Hematopoietic multipotent progenitor cell treated with erythropoietin and hydrocortisone succinate and interleukin-3 and kit ligand, for 15 days (in vitro differentiated cells): ENCODE results near the gene GDF11.

Source experiments
- DNase-seq: peaks from one replicate; pipeline ENCODE4 v3.0.0-alpha.2; 2015; ENCODE audit warnings: low spot score

Gene GDF11

DNA sequence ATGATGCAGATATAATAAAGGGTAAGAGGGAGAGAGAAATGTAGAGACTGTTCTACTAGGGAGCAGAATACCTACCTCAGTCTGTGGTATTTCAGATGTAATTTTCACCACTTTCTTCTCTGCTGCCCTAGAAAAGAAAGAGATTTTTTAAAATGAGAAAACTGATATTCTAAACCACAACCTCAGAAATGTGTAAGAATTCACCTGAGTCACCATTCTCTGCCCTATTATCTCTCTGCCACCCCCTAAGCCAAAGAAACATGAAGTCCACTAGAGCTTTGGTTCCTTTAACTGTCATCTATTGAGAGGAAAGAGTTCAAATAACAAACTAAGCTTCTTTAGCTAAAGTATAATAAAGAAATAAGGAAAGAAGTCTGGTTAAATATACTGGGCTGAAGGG is 53.0 kb downstream of the GDF11 start:
- DNase-seq = no peak

DNA sequence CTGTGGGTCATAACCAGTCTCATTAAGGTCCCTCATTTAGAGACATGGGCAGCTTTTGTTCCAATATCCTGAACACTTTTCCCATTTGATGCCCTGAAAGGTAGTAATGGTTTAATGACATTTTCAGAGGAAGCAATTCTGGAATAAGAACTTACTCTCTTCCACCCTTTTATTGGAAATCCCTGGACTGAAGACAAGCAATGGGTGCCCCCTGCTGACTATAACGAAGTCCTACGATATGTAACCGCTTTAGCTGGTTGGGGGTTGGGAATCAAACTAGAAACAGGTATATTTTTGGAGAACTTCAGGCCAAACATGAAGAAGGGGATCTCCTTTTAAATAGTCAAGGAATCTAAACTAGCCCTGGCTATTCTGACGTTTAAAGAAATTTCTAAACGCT is 54.1 kb downstream of the GDF11 start:
- DNase-seq = peak; percentile 41

DNA sequence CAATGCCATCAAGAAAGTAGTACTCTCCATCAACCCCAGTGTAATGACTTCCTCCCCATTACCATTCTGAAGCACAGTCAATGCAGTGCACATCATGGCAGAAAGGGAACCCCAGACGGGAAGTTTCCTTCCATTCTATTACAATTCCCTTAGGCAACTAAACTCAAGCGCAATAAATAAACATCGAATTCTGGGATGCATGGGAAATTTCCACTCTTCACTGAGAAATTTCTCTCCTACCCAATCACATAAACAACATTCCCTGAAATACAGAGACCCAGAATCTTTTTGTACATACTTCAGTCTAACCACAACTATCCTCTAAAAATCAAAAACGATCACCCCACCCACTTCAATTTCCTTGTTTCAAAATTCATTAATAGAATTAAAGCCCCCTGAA is 54.6 kb downstream of the GDF11 start:
- no peak for DNase-seq
